Measurements from ENCODE around the gene NUBP2. TPM values are rescaled to one million over a fixed set of nuclear protein-coding genes. Genes with fewer than 3 reads are reported as not detected.

Gene NUBP2
- polyA plus RNA-seq, 12 donors, result 30.4 to 52.7 (median 33.3) TPM; not detected in 1

GRCh38 chr16:1752853-1753252, 29.9 kb upstream of the NUBP2 start:
- DNase-seq, result no peak

GRCh38 chr16:1754204-1754603, 28.6 kb upstream of the NUBP2 start:
- no peak for DNase-seq

DNA sequence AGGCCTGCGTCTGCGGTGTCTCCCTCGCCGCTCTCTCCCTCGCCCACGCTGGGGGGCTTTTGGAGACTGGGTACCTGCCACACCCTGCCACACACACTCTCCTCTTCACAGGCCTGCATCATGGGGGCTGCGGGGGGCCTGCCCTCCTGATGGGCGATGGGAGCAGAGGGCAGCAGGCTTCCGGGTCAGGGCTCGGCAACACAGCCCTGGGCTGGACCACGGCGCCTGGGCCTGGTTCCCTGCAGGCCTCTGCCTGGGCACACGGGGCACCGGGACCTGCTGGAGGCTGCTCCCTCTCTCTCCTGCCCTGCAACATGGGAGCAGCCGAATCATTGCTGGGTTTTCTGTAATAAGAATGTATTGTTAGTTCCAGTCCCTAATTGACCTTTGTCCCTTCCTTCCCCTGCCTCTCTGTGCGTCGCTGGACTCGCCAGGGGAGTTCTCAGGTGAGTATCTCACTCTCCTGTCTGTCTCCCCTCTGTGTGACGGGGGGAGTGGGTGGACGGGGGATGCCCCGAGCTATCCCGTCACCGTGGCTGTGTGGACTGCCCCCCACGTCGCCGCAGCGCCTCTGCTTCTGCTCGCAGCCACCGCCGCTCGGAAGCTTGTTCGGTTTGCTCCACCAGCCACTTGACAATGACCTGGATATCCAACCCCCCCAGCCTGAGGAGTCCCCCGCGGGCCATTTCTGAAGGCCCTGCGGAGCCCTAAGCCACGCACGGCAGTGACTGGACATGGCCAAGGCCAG, 24.9 kb upstream of the NUBP2 start:
- DNase-seq, result no peak

DNA sequence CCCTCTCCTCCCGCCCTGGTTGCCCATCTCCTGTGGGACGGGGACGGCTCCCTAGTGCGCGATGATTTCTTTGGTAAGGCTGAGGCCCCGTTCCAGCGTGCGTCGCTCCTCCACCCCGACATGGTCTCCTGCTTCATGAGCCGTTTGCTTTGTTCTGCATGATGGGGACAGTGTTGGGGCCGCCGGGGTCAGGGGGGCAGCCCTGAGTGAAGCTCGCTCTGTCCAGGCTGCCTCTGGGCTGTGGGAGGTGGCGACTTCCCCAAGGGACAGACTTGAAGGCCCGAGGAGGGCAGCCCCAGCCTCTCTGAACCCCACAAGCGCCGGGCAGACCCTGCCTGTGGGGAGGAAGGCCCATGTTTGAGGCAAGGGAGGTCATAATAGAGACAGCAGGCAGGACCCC, 23.8 kb upstream of the NUBP2 start:
- DNase-seq, result no peak

DNA sequence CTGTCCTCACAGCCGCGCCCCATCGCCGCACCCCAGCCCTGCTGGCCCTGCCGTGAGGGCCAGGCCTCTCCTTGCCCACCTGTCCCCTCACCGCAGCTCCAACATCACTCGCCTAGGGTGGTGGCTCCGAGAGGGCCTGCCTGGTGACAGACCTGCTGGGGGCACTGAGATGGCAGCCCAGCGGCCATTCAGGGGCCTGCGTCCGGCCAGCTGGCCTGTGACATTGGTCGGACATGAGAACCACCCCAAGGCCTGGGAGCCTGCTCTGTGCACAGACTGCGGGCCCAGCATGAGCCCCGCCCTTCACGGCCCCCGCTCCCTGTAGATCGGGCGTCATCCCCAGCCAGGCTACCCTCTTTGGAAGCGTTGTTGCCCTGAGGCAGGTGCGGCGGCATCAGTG, 23.2 kb upstream of the NUBP2 start:
- no peak for DNase-seq

- no peak for DNase-seq
These were observed 21.8 kb upstream of the NUBP2 start for GRCh38 chr16:1760911-1761310.

- no peak for DNase-seq
These were observed 21.0 kb upstream of the NUBP2 start for GRCh38 chr16:1761751-1762150.

- DNase-seq, result no peak
These were observed 20.4 kb upstream of the NUBP2 start for GRCh38 chr16:1762196-1762878.

DNA sequence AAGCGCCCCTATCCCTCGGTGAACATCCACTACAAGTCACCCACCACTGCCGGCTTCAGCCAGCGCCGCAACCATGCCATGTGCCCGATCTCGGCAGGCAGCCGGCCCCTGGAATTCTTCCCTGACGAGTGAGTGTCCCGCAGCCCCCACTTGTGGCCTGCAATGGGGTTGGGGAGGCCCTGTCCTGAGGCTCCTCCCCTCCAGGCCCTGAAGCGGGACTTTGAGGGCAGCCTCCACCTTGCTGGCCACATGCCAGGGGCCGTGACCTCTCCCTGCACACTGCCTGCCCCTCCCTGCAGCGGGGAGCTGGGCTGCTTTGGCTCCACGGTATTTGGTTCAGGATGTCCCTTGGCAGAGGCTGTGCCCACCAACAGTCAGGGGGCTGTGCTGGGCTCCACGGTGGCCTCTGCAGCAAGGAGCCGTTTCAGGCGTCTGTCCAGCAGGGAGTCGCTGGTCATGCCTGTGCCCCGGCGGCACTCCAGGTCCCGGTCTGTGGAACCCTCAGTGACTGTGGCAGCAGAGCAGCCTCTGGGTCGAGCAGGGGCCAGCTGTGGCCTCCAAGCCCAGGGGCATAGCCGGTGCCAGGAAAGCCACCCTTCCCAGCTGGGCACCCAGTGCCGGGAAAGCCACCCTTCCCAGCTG, 19.8 kb upstream of the NUBP2 start:
- DNase-seq, result no peak

DNA sequence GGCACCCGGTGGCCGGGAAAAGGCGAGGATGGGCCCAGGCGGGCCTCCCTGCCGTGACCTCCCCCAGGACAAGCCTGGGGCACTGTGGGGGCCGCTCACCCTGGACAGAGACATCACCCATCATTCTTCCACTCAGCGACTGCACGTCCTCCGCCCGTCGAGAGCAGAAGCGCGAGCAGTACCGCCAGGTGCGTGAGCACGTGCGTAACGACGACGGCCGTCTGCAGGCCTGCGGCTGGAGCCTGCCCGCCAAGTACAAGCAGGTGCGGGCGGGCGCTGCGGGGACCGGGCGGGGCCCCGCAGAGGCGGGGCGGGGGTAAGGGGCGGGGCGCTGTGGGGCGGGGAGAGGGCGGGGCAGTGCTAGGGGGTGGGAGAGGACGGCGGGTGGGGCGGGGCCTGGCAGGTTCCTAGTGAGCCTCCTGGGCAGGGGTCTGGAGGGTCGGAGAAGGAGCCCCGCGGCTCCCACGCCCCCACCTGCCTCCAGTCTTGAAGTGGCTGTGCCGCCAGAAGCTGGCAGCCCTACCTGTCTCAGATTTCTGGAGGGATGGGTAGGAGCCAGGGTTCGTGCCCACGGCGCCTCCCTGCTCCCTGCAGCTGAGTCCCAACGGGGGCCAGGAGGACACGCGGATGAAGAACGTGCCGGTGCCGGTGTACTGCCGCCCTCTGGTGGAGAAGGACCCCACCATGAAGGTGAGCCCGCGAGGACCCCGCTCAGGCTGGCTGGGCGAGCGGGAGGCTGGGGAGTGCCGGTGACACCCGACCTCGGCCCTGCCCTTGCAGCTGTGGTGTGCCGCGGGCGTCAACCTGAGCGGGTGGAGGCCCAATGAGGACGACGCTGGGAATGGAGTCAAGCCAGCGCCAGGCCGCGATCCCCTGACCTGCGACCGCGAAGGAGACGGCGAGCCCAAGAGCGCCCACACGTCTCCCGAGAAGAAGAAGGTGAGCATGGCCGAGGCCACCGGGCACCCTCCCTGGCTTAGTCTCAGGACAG, 18.9 kb upstream of the NUBP2 start:
- DNase-seq, result no peak

- no peak for DNase-seq
These were observed 17.8 kb upstream of the NUBP2 start for GRCh38 chr16:1764971-1765370.

GRCh38 chr16:1765826-1766225, 16.9 kb upstream of the NUBP2 start:
- no peak for DNase-seq

- no peak for DNase-seq
These were observed 16.5 kb upstream of the NUBP2 start for GRCh38 chr16:1766231-1766630.

DNA sequence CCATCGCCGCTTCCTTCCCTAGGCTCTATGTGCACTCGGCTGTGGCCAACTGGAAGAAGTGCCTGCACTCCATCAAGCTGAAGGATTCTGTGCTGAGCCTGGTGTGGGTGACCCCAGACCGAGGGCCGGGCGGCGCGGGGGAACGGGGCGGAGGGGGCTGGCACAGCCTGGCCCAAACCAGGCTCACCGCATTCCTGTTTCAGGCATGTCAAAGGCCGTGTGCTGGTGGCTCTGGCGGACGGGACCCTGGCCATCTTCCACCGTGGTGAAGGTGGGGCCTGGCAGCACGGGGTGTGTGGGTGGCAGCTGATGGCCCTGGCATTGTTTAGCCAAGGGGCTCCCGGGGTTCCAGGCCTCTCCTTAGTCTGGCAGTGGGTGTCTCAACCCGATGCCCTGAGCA, 16.1 kb upstream of the NUBP2 start:
- DNase-seq, result no peak

GRCh38 chr16:1767116-1767994, 15.4 kb upstream of the NUBP2 start:
- DNase-seq, result no peak

DNA sequence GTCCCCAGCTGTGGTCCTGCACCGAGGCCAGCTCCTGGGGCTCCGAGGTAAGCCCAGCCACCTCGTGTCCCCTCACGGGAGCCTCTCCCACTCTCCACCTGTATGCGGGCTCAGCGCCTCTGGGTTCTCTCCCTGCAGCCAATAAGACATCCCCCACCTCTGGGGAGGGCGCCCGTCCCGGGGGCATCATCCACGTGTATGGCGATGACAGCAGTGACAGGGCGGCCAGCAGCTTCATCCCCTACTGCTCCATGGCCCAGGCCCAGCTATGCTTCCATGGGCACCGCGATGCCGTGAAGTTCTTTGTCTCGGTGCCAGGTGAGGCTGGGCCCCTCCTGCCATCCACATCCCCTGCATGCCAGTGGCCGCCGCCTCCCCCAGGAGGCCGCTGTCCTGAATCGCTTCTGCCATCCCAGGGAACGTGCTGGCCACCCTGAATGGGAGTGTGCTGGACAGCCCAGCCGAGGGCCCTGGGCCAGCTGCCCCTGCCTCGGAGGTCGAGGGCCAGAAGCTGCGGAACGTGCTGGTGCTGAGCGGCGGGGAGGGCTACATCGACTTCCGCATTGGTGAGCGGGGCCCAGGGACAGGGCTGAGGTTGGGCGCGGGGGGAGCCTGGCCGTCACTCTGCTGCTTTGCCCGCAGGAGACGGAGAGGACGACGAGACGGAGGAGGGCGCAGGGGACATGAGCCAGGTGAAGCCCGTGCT, 14.5 kb upstream of the NUBP2 start:
- DNase-seq, result no peak

DNA sequence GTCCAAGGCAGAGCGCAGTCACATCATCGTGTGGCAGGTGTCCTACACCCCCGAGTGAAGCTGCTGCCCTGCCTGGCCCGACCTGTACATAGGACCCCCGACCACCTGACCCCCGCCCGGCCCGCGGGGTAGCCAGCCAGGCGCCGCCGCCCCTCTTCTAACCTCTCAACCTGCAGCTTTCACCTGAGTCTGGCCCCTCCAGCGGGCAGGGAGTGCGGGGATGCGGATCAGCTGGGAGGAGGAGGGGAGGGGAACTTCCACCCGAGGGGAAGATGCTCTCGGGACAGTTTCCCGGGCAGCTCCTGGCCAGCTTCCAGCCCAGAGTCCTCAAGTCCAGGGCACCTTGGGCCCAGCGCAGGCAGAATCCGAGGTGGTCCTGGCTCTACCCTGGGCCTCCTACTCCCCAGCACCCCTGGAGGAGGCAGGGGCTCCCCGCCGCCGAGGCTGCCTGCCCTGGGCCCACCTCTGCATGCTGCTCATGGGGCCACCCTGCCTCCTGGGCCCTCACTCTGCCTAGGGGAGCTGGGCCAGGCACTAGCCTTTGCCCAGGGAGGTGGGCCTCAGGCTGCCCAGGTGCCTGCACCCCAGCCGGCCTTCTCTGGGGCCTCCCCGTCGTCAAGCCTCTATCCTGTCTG, 13.9 kb upstream of the NUBP2 start:
- no peak for DNase-seq

DNA sequence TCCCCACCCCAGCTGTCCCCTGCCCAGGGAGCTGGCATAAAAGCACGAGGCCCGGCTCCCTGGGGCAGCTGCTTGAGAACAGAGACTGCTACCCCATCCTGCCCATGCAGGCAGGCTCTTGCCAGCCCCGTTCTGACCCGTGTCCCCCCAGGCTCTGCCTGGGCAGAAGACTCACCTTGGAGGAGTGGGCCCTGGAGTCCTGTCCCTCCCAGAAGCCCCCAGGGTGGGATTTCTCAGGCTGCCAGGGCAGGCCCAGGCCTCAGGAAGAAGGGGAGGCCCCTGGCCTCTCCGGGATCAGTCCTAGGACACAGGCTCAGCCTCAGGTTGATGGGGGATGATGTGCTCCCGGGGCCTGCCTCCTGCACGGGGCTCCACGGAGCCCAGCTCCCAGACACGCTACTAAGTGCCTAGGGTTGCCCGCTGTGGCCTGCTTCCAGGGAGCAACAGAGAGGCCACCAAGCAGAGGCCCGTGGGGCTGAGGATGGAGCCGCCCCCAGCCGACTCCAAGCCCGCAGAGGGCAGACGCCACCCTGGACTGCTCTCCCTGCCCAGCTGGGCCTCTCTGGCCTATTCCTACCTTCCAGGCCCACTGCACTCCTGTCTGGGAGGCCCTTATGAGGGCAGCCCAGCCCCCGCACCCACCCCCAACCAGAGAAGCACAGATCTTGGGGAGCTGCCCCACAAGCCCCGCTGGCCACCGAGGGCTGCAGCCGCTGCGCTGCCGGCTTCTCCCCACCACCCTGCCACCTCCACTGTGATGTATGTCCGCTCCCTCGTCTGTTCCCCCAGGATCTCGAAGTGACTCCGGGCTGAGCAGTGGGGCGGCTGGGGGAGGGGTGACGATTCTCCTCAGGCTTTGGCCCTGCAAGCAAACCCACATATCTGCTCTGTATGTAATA, 13.1 kb upstream of the NUBP2 start:
- no peak for DNase-seq

All from muscle of arm (tissue), 12 donors.